Left forelimb (tissue), 1 donor: ENCODE data around the gene DEPDC4.
A peak's percentile ranks its signal among the peaks of the same experiment; 100 is the strongest.

Experiments
- DNase-seq: peaks from one replicate; pipeline ENCODE4 v3.0.0-alpha.2; 2018; ENCODE audit warnings: low spot score

The DEPDC4 gene

DNA sequence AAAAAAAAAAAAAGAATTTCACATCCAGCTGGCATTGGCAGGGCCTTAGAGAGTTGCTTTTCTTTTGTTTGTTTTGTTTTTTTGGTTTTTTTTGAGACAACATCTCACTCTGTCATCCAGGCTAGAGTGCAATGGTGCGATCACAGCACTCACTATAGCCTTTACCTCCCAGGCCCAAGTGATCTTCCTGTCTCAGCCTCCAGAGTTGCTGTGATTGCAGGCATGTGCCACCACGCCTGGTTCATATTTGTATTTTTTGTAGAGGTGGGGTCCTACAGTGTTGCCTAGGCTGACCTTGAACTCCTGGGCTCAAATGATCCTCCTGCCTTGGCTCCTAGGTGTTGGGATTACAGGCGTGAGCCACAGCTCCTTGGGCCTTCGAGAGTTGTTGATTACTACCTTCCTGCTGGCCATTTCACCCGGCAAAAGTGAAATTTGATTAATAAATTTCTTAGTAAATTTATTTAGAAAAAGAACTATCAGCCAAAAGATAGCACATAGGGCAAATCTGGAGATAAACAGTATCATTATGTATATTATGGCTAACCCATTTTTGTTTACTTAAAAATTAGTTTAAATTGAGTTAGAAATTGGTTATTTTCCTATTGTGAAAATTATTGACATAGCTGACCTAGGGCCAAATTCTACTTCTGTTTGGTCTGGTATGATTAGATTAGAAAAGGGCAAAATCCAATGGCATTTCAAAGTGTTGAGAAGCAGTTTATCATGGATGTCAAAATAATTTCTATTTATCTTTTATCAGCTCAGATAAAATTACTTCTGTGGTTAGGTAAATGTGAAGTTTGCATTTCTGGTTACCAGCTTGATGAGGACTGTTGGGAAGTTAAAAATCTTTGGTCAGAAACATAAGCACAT is 53.6 kb downstream of the DEPDC4 start:
- no peak for DNase-seq

DNA sequence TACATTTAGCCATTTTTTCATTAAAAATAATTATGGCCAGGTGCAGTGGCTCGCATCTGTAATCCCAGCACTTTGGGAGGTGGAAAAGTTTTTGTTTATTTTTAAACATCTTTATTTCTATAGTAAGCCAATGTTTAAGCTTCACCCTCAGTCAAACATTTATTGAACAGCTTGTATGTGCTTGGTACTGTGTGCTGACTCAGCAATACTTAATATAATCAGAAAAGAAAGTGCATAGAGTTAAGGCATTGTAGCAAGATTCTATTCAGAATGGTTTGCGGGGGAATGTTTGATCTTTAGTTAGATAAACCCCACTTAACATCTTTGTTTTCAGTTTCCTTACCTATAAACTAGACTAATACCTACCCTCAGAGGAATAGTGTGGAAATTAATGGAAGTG is 55.2 kb downstream of the DEPDC4 start:
- no peak for DNase-seq

DNA sequence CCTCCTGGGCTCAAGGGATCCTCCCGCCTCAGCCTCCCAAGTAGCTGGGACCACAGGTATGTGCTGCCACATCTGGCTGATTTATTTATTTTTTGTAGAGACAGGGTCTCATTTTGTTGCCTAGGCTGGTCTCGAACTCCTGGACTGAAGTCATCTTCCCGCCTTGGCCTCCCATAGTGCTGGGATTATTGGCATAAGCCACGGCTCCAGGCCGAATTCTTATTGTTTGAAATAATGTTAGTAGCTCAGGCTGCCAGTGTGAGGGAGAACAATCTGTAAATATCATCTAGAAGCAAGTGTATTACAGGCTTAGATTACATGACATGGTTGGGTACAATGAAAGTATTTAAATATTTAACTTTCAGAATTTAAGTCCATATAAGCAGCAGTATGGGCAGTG is 58.0 kb downstream of the DEPDC4 start:
- no peak for DNase-seq

DNA sequence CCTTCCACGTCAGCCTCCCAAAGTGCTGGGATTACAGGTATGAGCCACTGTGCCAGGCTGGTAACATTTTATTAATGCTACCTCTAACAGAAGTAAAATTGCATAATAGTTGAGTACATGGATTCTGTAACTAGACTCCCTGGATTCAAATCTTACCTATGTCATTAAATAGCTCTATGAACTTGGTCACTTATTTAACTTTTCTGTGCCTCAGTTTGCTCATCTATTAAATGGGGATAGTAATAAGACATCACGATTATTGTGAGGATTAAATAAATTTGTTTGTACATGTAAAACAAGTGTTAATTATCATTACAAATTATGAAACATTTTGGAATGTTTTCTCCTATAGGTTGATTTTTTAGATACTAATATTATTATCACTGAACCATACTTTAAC is 59.6 kb downstream of the DEPDC4 start:
- DNase-seq, result no peak

- no peak for DNase-seq
These were observed 65.1 kb downstream of the DEPDC4 start for GRCh38 chr12:100201604-100202423.

DNA sequence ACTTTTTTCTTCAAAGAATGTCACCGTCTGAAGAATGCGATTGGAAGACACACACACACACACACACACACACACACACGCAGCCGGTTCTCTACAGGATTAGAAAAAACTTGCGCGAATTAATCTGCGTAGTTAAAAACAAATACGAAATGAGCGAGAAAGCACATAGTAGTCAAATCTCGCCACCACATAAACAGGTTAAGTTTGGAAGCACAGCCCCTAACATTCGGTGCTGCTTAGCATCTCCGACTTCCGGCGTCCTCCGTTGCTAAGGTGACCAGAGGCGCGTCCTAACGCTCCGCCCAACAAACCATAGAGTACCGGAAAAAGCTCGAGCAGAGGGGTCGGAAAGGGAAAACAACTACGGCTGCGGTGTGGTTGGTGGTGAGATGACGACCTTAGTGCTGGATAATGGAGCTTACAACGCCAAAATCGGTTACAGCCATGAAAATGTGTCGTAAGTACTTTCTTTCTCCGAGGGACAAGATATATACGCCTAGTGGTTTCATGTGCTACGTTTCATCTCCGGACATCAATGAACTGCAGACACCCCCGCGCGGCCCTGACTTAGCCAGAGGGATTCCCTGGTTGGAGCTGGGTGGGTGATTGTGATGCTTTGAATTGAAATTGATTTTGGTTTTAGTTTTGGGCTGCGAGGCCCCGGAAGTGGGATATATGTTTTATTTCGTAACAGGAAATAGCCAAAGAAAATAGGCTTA is 66.3 kb downstream of the DEPDC4 start, which contains the start of gene ACTR6:
Gene ACTR6, plus strand, starts transcription at position 353 of the 719 bp plus-strand sequence. Its CDS starts 37 bp downstream, at position 390.
- peak; percentile 96 for DNase-seq

DNA sequence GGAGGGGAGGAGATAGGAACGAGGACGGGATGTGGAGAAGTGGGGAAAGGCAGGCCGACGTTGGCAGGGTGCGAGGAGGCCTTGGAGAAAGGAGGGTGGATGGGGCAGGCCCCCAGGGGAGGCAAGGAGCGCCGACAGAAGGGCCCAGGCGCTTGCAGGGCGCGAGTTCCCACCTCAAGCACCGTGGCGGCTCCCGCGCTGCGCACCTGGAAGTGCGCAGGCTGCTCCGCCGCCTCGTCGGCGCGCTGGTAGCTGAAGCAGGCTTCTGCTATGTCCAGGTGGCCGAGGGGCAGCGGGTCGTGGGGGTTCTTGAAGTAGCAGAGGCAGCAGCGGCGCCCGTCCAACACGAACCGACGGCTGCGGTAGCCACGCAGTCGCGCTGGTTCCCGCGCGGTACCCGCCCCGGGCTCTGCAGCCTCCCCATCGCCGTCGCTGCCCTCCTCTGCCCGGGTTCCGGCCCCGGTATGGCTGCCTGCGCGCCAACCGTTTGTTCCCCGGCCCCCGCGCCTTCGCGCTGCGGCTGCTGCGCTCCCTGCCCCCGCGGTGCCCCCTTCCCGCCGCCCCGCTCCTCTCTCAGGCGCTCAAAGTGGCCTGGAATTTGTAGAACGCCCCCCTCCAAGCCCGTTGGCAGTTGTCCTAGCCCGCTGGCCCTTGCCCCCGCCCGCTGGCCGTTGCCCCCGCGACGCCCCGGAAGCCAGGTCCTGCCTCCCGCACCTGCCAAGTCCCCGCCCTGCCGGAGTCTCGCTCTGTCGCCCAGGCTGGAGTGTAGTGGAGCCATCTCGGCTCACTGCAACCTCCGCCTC is 67.3 kb downstream of the DEPDC4 start:
- DNase-seq, result peak; percentile 70

DNA sequence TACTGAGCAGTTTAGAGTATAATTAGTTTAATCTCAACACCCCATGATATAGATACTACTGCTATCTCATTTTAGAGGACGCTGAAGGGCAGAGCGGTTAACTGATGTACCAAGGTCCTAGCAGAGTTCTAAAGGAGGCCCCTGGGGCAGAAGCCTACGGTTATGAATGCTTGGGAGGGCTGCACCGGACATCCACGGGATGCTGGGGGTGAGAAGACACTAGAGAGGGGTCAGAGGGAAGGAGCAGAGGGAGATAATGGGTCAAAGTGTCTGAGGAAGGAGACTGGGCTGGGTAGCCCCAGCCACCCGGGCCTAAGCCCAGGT is 67.9 kb downstream of the DEPDC4 start:
- no peak for DNase-seq

- DNase-seq, result no peak
These were observed 69.4 kb downstream of the DEPDC4 start for GRCh38 chr12:100197486-100197885.

GRCh38 chr12:100193085-100193484 is 73.8 kb downstream of the DEPDC4 start:
- no peak for DNase-seq
